ENCODE data around the gene BLCAP. TPM values are rescaled to one million over a fixed set of nuclear protein-coding genes. Genes with fewer than 3 reads are reported as not detected.

The BLCAP gene
- total RNA-seq, 1 donor, result 39.1 TPM

DNA sequence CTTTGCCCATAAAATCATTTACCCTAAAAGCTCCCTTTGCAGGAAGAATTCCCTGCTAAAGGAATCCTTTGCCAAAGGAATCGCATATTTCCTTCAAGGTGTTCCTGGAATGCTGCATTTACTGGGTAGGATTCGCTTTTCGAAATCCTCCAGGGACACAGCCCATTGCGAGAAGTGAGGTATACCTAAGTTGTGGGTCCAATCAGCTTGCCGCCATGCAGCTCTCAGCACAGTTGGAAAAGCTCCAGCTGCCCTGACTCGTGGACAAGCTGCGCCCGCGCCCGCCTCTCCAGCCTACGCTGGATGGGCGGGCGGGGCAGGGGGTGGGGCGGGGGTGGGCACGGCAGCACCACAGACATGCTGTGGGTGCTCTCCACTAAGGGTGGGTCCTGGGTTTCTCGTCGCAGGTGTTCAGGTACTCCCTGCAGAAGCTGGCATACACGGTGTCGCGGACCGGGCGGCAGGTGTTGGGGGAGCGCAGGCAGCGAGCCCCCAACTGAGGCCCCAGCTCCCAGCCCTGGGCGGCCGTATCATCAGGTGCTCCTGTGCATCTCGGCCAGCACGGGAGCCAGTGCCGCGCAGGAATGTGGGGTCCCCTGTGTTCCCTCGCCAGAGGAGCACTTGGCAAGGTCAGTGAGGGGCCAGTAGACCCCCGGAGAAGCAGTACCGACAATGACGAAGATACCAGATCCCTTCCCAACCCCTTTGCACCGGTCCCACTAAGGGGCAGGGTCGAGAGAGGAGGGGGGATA, 5.2 kb downstream of the BLCAP start:
- H3K4me2 ChIP-seq (ENCODE audit: insufficient read depth, low read length), result no peak overlapping the region
- no peaks in the 10 kb centered on the region for H3K9me3 ChIP-seq (ENCODE audit: low read depth, low read length)
- peaks cover 98% of the 10 kb centered on the region for H3K79me2 ChIP-seq (ENCODE audit: insufficient read depth, low read length)
- peaks cover 23% of the 10 kb centered on the region for H3K4me1 ChIP-seq (ENCODE audit: insufficient read depth, low read length)
- H2AFZ ChIP-seq (ENCODE audit: low read length), result no peak overlapping the region
- no peak for DNase-seq (ENCODE audit: insufficient read length, low spot score, missing footprints)
- H3K27ac ChIP-seq (ENCODE audit: low read depth, low read length), result no peak overlapping the region
- peaks cover 15% of the 10 kb centered on the region for H3K36me3 ChIP-seq (ENCODE audit: insufficient read depth, low read length)
- no peak overlapping the region for H3K4me3 ChIP-seq (ENCODE audit: insufficient read depth, low read length)
- peaks cover 86% of the 10 kb centered on the region for H4K20me1 ChIP-seq (ENCODE audit: insufficient read depth, low read length)
- TF ChIP-seq, protein P1, sequence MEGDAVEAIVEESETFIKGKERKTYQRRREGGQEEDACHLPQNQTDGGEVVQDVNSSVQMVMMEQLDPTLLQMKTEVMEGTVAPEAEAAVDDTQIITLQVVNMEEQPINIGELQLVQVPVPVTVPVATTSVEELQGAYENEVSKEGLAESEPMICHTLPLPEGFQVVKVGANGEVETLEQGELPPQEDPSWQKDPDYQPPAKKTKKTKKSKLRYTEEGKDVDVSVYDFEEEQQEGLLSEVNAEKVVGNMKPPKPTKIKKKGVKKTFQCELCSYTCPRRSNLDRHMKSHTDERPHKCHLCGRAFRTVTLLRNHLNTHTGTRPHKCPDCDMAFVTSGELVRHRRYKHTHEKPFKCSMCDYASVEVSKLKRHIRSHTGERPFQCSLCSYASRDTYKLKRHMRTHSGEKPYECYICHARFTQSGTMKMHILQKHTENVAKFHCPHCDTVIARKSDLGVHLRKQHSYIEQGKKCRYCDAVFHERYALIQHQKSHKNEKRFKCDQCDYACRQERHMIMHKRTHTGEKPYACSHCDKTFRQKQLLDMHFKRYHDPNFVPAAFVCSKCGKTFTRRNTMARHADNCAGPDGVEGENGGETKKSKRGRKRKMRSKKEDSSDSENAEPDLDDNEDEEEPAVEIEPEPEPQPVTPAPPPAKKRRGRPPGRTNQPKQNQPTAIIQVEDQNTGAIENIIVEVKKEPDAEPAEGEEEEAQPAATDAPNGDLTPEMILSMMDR (IDR thresholded peaks at IDR 0.05; ENCODE audit: extremely low read depth, low read depth, low read length), result no peak
- no peaks in the 10 kb centered on the region for H3K27me3 ChIP-seq (ENCODE audit: insufficient read depth, low read length)

DNA sequence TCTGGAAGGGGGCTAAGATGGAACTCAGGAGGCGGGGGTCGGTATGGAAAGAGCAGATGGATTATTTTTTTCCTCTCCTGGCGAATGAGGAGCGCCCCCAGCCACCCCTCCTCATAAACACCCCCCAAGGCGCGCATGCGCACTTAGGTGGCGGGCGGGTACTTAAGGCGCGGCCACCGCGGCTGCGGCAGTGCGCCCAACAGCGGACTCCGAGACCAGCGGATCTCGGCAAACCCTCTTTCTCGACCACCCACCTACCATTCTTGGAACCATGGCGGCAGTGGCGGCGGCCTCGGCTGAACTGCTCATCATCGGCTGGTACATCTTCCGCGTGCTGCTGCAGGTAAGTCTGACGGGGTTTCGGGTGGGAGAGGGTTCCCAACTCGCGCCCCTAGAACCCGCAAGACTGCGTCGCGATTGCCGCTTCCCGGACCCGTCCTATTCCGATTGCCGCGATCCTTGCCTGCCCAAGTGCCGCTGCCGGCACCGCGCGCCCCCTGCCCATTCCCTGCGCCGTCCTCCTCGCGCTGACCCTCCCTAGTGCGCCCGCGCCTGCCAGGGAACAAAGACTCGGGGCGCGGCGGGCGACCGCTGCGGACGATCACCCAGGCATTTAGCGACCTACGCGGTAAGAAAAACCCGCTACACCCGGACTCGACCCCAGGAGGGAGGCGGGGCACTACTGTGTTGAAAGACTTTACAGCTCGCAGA, 6.5 kb downstream of the BLCAP start, which contains the start of gene NNAT:
Gene NNAT (plus strand): TSS at position 190 of the 711 bp plus-strand sequence. CDS start 82 bp downstream, at position 272.
- Histone ChIP-seq H3K4me2 (ENCODE audit: insufficient read depth, low read length) (peak within 1 kb of the TSS; percentile 18), H3K79me2 (ENCODE audit: insufficient read depth, low read length) (peaks cover 97% of the 10 kb centered on the region), H3K36me3 (ENCODE audit: insufficient read depth, low read length) (peaks cover 15% of the 10 kb centered on the region), H4K20me1 (ENCODE audit: insufficient read depth, low read length) (peaks cover 88% of the 10 kb centered on the region), H3K9me3 (ENCODE audit: low read depth, low read length) (no peaks in the 10 kb centered on the region), H3K27me3 (ENCODE audit: insufficient read depth, low read length) (no peaks in the 10 kb centered on the region), H3K27ac (ENCODE audit: low read depth, low read length) (no peak within 1 kb of the TSS), H2AFZ (ENCODE audit: low read length) (no peak within 1 kb of the TSS), H3K4me1 (ENCODE audit: insufficient read depth, low read length) (peaks cover 20% of the 10 kb centered on the region), H3K4me3 (ENCODE audit: insufficient read depth, low read length) (peak within 1 kb of the TSS; percentile 10)
- TF ChIP-seq, protein P1 (IDR thresholded peaks at IDR 0.05; ENCODE audit: extremely low read depth, low read depth, low read length), result no peak
- no peak for DNase-seq (ENCODE audit: insufficient read length, low spot score, missing footprints)

DNA sequence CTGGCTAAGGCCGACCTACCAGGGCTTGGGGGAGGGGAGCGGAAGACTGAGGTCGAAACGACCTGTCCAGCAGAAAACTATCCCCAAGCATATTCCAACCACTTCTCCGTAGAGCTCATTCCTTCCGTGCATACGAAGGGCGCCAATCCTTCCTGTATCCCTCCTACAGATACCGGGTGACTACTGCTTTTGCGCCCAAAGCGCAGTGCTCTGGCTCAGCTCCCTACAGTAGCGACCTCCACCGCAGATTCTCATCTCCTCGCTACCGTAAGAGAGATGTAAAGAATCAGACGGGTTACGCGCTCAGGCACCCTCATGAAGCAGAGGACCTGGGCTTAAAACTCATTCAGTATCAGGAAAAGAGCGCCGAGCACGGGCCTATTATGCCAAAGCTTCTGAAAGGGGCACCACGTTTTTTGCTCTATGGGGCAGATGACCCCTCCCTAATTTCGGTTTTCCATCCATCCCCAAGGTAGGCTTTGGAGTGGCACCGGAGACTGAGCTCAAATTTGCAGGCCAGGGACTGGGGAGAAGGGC, 7.2 kb downstream of the BLCAP start:
- H3K79me2 ChIP-seq (ENCODE audit: insufficient read depth, low read length), result peaks cover 97% of the 10 kb centered on the region
- H3K27me3 ChIP-seq (ENCODE audit: insufficient read depth, low read length), result no peaks in the 10 kb centered on the region
- H3K9me3 ChIP-seq (ENCODE audit: low read depth, low read length), result no peaks in the 10 kb centered on the region
- no peak overlapping the region for H2AFZ ChIP-seq (ENCODE audit: low read length)
- H4K20me1 ChIP-seq (ENCODE audit: insufficient read depth, low read length), result peaks cover 89% of the 10 kb centered on the region
- peaks cover 13% of the 10 kb centered on the region for H3K4me1 ChIP-seq (ENCODE audit: insufficient read depth, low read length)
- peaks cover 15% of the 10 kb centered on the region for H3K36me3 ChIP-seq (ENCODE audit: insufficient read depth, low read length)
- no peak overlapping the region for H3K4me2 ChIP-seq (ENCODE audit: insufficient read depth, low read length)
- no peak overlapping the region for H3K4me3 ChIP-seq (ENCODE audit: insufficient read depth, low read length)
- TF ChIP-seq, protein P1 (IDR thresholded peaks at IDR 0.05; ENCODE audit: extremely low read depth, low read depth, low read length), result no peak
- H3K27ac ChIP-seq (ENCODE audit: low read depth, low read length), result no peak overlapping the region
- no peak for DNase-seq (ENCODE audit: insufficient read length, low spot score, missing footprints)

Data from osteoblast (primary cell).